Measurements from ENCODE around the gene RNF26.

RNF26 gene

GRCh38 chr11:119316729-119317591 is 17.4 kb upstream of the RNF26 start, which contains the start of gene MCAM:
Gene MCAM, minus strand, starts transcription at chr11:119317130. Its CDS starts 29 bp downstream, at chr11:119317101.
- Histone ChIP-seq H3K36me3 (ENCODE audit: control insufficient read depth in 1 of 2, insufficient read depth in 2 of 2, low read length in 2 of 2) (peaks cover 4 to 21% of the 10 kb centered on the region in 2 donors), H3K4me1 (ENCODE audit: control insufficient read depth in 1 of 2, insufficient read depth in 2 of 2, low read length in 2 of 2) (peaks cover 13 to 58% of the 10 kb centered on the region in 2 donors), H3K27me3 (ENCODE audit: low read depth, low read length) (peaks cover 21% of the 10 kb centered on the region), H3K9me3 (ENCODE audit: control insufficient read depth in 1 of 2, low read length in 2 of 2) (no peaks in the 10 kb centered on the region), H3K4me3 (ENCODE audit: low read depth in 1 of 2, low read length in 2 of 2) (peak within 1 kb of the TSS; percentile 74 to 83), H3K27ac (ENCODE audit: low read length) (peak within 1 kb of the TSS; percentile 94)

GRCh38 chr11:119317592-119318239 is 16.6 kb upstream of the RNF26 start:
- Histone ChIP-seq H3K36me3 (ENCODE audit: control insufficient read depth in 1 of 2, insufficient read depth in 2 of 2, low read length in 2 of 2) (peaks cover 0 to 13% of the 10 kb centered on the region in 2 donors), H3K9me3 (ENCODE audit: control insufficient read depth in 1 of 2, low read length in 2 of 2) (no peaks in the 10 kb centered on the region), H3K27ac (ENCODE audit: low read length) (peak overlapping the region; percentile 94), H3K27me3 (ENCODE audit: low read depth, low read length) (peaks cover 21% of the 10 kb centered on the region), H3K4me3 (ENCODE audit: low read depth in 1 of 2, low read length in 2 of 2) (peak overlapping the region; percentile 30 to 42), H3K4me1 (ENCODE audit: control insufficient read depth in 1 of 2, insufficient read depth in 2 of 2, low read length in 2 of 2) (peaks cover 13 to 65% of the 10 kb centered on the region in 2 donors)

GRCh38 chr11:119318240-119319135 is 15.8 kb upstream of the RNF26 start:
- no peaks in the 10 kb centered on the region for H3K9me3 ChIP-seq (ENCODE audit: control insufficient read depth in 1 of 2, low read length in 2 of 2)
- peaks cover 21% of the 10 kb centered on the region for H3K27me3 ChIP-seq (ENCODE audit: low read depth, low read length)
- H3K4me1 ChIP-seq (ENCODE audit: control insufficient read depth in 1 of 2, insufficient read depth in 2 of 2, low read length in 2 of 2), result peaks cover 13 to 64% of the 10 kb centered on the region in 2 donors
- H3K4me3 ChIP-seq (ENCODE audit: low read depth in 1 of 2, low read length in 2 of 2), result peak overlapping the region; percentile 30 to 42
- H3K36me3 ChIP-seq (ENCODE audit: control insufficient read depth in 1 of 2, insufficient read depth in 2 of 2, low read length in 2 of 2), result peaks cover 0 to 10% of the 10 kb centered on the region in 2 donors
- peak overlapping the region; percentile 94 for H3K27ac ChIP-seq (ENCODE audit: low read length)

- Histone ChIP-seq H3K27me3 (ENCODE audit: low read depth, low read length) (peaks cover 21% of the 10 kb centered on the region), H3K27ac (ENCODE audit: low read length) (peak overlapping the region; percentile 94), H3K4me1 (ENCODE audit: control insufficient read depth in 1 of 2, insufficient read depth in 2 of 2, low read length in 2 of 2) (peaks cover 13 to 57% of the 10 kb centered on the region in 2 donors), H3K36me3 (ENCODE audit: control insufficient read depth in 1 of 2, insufficient read depth in 2 of 2, low read length in 2 of 2) (peaks cover 0 to 7% of the 10 kb centered on the region in 2 donors), H3K9me3 (ENCODE audit: control insufficient read depth in 1 of 2, low read length in 2 of 2) (no peaks in the 10 kb centered on the region), H3K4me3 (ENCODE audit: low read depth in 1 of 2, low read length in 2 of 2) (peak overlapping the region in 1 of 2 donors; percentile 15)
Measured at GRCh38 chr11:119319136-119319699, 15.1 kb upstream of the RNF26 start.

GRCh38 chr11:119319700-119320239 is 14.6 kb upstream of the RNF26 start:
- peak overlapping the region; percentile 94 for H3K27ac ChIP-seq (ENCODE audit: low read length)
- H3K27me3 ChIP-seq (ENCODE audit: low read depth, low read length), result peaks cover 21% of the 10 kb centered on the region
- peaks cover 0 to 1% of the 10 kb centered on the region in 2 donors for H3K36me3 ChIP-seq (ENCODE audit: control insufficient read depth in 1 of 2, insufficient read depth in 2 of 2, low read length in 2 of 2)
- peaks cover 13 to 51% of the 10 kb centered on the region in 2 donors for H3K4me1 ChIP-seq (ENCODE audit: control insufficient read depth in 1 of 2, insufficient read depth in 2 of 2, low read length in 2 of 2)
- no peaks in the 10 kb centered on the region for H3K9me3 ChIP-seq (ENCODE audit: control insufficient read depth in 1 of 2, low read length in 2 of 2)
- H3K4me3 ChIP-seq (ENCODE audit: low read depth in 1 of 2, low read length in 2 of 2), result peak overlapping the region in 1 of 2 donors; percentile 15

GRCh38 chr11:119320240-119320775 is 14.0 kb upstream of the RNF26 start:
- Histone ChIP-seq H3K27ac (ENCODE audit: low read length) (peak overlapping the region; percentile 94), H3K27me3 (ENCODE audit: low read depth, low read length) (peaks cover 20% of the 10 kb centered on the region), H3K36me3 (ENCODE audit: control insufficient read depth in 1 of 2, insufficient read depth in 2 of 2, low read length in 2 of 2) (no peaks in the 10 kb centered on the region), H3K4me1 (ENCODE audit: control insufficient read depth in 1 of 2, insufficient read depth in 2 of 2, low read length in 2 of 2) (peaks cover 13 to 50% of the 10 kb centered on the region in 2 donors), H3K9me3 (ENCODE audit: control insufficient read depth in 1 of 2, low read length in 2 of 2) (no peaks in the 10 kb centered on the region), H3K4me3 (ENCODE audit: low read depth in 1 of 2, low read length in 2 of 2) (peak overlapping the region; percentile 63 to 68)

- peaks cover 13 to 50% of the 10 kb centered on the region in 2 donors for H3K4me1 ChIP-seq (ENCODE audit: control insufficient read depth in 1 of 2, insufficient read depth in 2 of 2, low read length in 2 of 2)
- H3K4me3 ChIP-seq (ENCODE audit: low read depth in 1 of 2, low read length in 2 of 2), result peak overlapping the region; percentile 63 to 68
- H3K9me3 ChIP-seq (ENCODE audit: control insufficient read depth in 1 of 2, low read length in 2 of 2), result no peaks in the 10 kb centered on the region
- H3K27me3 ChIP-seq (ENCODE audit: low read depth, low read length), result peaks cover 13% of the 10 kb centered on the region
- H3K27ac ChIP-seq (ENCODE audit: low read length), result peak overlapping the region; percentile 94
- no peaks in the 10 kb centered on the region for H3K36me3 ChIP-seq (ENCODE audit: control insufficient read depth in 1 of 2, insufficient read depth in 2 of 2, low read length in 2 of 2)
Measured at GRCh38 chr11:119320776-119321524, 13.4 kb upstream of the RNF26 start.

GRCh38 chr11:119322360-119322739 is 12.0 kb upstream of the RNF26 start:
- Histone ChIP-seq H3K9me3 (ENCODE audit: control insufficient read depth in 1 of 2, low read length in 2 of 2) (no peaks in the 10 kb centered on the region), H3K4me1 (ENCODE audit: control insufficient read depth in 1 of 2, insufficient read depth in 2 of 2, low read length in 2 of 2) (peaks cover 13 to 41% of the 10 kb centered on the region in 2 donors), H3K27me3 (ENCODE audit: low read depth, low read length) (peaks cover 8% of the 10 kb centered on the region), H3K4me3 (ENCODE audit: low read depth in 1 of 2, low read length in 2 of 2) (peak overlapping the region in 1 of 2 donors; percentile 21), H3K36me3 (ENCODE audit: control insufficient read depth in 1 of 2, insufficient read depth in 2 of 2, low read length in 2 of 2) (no peaks in the 10 kb centered on the region), H3K27ac (ENCODE audit: low read length) (peak overlapping the region; percentile 45)

GRCh38 chr11:119322921-119323531 is 11.3 kb upstream of the RNF26 start:
- Histone ChIP-seq H3K4me1 (ENCODE audit: control insufficient read depth in 1 of 2, insufficient read depth in 2 of 2, low read length in 2 of 2) (peaks cover 11 to 35% of the 10 kb centered on the region in 2 donors), H3K36me3 (ENCODE audit: control insufficient read depth in 1 of 2, insufficient read depth in 2 of 2, low read length in 2 of 2) (no peaks in the 10 kb centered on the region), H3K27me3 (ENCODE audit: low read depth, low read length) (peaks cover 8% of the 10 kb centered on the region), H3K4me3 (ENCODE audit: low read depth in 1 of 2, low read length in 2 of 2) (no peak overlapping the region), H3K27ac (ENCODE audit: low read length) (no peak overlapping the region), H3K9me3 (ENCODE audit: control insufficient read depth in 1 of 2, low read length in 2 of 2) (no peaks in the 10 kb centered on the region)

Data from muscle layer of duodenum (tissue), 2 donors.